NCI-H446 (cell line): ENCODE measurements around the gene ACVR1B.

Experiments
- DNase-seq, 2 experiments: peaks; one replicate each; lab custom pipeline; 2025; lab: John Stamatoyannopoulos, UW

Gene ACVR1B

DNA sequence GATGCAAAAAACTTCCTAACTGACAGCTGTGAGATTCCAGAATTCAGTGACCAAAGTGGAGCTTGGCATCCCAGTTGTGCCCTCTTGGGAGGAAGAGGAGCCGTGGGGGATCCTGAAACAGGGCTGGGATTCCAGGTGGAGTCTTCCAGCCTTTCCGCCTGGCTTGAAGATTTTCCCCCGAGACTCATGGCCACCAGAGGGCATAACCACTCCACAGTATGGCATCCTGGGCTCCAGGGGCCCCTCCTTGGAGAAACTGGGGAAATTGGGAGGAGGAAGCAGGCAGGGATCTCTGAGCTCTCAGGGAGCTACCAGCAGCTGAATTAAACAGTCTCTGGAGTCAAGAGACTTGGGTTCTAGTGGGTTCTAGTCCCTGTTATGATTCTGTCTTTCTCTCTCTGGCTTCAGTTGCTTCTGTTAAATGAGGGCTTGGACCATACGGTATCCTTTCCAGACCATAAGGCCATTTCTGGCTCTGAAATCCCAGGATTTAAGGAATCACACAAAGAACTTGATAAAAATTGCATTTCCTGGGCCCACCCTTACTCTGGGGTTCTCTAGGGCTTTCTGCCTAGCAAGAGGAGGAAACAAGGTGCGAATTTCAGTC, 52.6 kb downstream of the ACVR1B start:
- peak in 1 of 2 experiments; percentile 19 for DNase-seq

DNA sequence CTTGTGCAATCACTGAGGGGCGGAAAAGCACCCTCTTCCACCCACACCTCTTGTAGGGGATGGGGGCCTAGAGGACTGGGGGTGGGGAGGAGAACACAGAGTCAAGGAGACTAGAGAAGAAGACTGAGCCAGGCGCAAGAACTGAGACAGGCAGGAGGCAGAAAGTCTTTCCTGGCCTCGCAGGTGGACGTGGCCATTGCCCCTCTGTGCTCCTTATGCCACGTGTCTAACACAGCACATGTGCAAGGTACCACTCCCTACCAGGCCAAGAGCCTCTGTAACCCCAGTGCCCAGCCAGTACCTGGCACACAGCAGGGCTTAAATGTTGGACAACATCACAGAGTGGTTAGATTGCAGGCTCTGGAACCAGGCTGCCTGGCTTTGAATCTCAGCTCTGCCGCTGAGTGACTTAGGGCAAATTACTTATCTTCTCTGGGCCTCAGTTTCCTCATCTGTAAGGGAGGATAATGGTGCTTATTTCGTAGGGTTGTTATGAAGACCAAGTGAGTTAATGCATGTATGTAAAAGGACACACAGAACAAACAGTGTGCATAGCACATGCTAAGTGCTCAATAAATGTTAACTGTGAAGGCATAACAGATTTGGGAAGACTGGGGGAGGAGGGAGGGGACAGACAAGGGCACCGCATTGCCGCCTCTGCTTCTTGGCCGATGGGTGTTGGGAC, 53.9 kb downstream of the ACVR1B start:
- DNase-seq: no peak

DNA sequence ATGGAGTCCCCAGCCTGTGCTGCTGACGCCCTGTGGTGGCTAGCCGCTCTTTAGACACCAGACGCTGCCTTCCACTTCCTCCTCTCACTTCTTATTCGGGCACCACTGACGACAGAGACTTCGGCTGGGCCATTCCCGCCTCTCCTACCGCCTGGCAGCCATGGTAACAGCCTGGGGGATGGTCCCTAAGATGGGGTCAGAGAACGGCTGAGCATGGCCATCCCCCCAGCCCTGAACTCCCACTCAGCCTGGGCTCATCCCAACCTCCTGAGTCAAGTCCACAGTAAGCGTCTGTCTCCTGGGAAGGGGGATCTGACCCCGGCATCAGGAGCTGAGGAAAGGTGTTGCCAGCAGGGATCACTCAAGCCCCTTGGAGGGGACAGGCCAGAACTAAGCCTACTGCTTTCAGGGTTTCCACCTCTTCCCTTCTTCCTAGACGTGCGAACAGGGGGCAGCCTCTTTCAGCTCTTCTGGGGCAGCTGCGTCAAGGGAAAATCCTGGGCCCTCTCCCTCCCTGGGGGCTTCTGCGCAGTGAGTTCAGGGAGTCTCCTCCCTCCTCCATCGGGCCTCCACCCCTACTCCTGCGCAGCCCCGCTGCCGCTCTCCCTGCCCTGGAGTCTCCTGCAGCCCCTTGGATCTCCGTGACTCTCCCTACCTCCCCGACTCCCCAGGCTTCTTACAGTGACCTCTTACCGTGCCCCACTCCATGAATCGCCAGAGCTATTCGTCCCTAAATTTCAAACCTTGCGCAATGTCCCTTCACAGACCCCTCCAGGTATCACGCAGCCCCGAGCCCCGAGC, 54.6 kb downstream of the ACVR1B start:
- DNase-seq: no peak

DNA sequence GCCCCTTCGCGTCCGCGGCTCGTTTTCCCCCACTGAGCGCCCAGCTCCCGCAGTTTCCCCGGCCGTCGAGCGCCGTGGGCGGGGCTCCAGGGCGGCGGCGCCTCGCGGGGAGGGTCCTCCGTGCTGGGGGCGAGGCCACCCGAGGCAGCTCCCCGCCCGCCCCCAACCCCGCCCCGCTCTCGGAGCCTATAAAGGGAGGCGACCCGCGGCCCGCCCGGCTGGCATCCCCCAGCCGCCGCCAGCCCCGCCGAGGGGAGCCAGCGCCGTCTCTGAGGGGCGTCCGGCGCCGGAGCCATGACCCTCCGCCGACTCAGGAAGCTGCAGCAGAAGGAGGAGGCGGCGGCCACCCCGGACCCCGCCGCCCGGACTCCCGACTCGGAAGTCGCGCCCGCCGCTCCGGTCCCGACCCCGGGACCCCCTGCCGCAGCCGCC, 55.2 kb downstream of the ACVR1B start, which contains the start of gene TAMALIN:
Gene TAMALIN (plus strand): TSS at position 221 of the 432 bp plus-strand sequence. CDS start 74 bp downstream, at position 295.
- no peak for DNase-seq

DNA sequence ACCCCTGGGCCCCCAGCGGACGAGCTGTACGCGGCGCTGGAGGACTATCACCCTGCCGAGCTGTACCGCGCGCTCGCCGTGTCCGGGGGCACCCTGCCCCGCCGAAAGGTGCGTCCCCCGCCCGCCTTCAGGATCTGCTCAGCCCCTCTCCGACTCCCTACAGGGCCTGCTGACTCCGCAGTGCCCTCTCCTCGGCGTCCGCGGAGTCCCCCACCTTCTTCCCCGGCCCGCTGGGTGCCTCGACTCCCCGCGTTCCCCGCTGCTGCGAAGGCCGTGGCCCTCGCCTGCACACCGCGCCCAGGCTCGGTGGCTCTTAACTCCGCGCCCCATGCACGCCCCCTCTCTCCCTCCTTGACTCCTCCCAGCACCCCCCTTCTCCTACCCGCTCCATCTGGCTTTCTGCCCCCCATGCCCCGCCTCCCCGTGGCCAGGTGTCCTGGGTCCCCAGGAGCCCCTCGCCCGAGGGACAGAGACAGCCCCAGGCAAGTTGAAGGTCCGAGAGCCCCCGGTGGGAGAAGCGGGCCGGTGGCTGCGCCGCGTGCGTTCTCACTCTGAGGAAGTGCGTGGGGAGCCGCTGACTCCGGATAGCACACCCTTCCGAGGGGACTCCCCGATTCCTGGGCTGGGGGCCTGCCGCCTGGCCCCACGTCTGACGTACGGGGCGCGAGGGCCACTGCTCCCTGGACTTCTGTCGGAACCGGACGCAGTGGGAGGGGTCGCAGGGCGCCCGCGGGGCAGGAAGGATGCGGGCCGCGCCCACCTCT, 55.8 kb downstream of the ACVR1B start:
- DNase-seq: no peak

DNA sequence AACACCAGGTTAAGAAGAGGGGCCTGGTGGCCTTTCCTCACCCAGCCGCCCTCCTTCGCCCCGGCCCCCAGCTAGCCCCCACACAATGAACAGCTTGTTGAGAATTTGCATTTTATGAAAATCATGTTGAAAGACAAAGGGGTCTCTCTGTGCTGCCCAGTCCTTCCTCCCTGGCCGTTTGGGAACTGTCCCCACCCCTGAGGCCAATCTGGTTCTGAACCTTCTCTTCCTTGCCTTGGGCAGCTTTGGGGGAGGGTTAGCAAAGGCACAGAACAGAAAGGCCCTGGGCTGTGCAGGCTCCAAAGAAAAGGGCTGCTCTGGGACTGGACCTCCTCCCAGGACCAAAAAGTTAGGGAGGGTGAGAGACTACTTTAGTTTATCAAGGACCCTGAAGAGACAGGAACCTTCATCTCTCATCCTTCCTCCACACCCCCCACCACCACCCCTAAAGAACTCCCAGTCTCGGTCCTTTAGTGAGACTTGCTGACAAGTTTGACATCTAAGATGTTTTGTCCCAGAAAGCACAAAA, 56.5 kb downstream of the ACVR1B start:
- no peak for DNase-seq

DNA sequence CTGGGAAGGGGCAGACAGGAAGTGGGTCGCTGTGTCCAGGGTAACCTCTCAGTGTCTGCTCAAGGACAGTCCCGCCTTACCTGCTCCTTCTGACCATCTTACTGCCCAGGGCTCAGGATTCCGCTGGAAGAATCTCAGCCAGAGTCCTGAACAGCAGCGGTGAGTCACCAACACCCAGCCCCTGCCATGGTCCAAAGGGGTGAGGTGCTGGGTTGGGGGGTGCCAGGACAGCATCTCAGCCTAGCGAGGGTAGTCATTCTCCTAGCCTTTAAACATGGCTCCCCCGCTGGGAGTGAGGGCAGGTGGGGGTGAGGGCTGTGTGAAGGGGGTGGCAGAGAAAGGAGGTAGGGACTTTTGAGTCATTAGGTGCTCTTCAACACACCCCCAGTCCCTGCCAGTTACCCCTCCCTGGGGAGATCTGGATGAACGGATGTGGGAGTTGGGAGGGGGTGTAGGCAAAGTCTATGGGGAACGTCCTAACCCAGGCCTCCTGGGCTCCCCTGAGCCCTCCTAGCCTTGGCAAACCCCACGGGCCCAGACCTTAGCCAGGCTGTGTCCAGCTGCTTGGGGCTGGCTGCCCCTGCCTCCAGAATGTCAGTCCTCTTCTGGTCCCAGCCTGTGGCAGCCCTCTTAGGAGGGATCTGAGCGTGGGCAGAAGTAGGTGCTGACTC, 57.7 kb downstream of the ACVR1B start:
- DNase-seq: no peak

DNA sequence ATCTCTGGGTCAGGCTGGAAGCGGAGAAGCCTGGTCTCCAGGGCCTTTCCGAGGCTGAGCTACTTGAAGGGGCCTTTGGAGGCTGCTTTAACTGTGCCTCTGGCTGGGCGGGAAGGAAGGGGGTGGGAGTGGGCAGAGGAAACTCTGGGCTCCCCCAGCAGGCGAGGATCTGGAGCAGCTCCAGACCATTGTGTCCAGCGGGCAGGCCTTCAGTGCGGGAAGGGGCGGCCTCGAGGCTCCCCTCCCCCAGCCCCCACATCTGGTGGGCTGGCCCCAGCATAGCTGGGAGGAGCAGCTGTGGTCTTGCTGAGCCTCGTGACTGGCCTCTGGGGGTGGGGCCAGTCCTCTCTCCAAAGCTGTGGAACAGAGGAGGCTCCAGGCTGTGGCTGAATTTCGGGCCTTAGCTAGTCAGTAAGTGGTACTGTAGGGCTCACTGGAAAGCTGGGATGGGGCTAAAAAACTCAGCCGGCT, 58.7 kb downstream of the ACVR1B start:
- no peak for DNase-seq

DNA sequence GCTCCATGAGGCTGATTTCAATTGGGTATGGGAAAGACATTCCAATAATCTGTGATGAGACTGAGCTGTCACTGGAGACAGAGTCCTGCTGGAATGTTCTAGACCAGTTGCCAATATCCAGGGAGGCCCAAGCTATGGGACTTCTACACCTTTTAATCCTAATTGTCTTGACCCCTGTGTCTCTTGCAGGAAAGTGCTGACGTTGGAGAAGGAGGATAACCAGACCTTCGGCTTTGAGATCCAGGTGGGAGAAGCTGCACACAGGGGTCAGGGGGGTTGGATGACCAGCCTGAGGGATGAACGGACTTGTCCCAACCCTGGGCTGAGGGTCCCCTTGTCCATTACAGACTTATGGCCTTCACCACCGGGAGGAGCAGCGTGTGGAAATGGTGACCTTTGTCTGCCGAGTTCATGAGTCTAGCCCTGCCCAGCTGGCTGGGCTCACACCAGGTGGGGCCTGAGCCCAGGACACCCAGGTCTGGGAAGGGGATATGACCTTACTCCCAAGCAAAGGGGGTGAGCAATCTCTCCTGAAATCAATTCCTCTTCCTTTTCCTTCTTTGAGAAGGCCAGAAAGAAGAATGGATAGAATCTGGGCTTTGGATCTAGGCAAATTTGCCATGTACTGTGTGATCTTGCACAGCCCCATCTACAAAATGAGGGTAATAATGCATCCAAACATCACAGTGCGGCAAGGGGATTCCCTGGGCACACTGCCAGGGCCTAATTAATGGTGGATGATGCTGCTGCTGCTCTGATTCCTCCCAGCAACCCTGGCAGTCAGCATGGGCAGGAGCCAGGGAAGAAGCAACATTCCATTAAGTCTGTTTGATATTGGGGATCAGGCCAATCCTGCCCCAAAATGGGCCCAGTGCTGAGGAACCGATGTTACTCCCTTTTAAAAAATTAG, 59.4 kb downstream of the ACVR1B start:
- DNase-seq: peak; percentile 12 to 17

DNA sequence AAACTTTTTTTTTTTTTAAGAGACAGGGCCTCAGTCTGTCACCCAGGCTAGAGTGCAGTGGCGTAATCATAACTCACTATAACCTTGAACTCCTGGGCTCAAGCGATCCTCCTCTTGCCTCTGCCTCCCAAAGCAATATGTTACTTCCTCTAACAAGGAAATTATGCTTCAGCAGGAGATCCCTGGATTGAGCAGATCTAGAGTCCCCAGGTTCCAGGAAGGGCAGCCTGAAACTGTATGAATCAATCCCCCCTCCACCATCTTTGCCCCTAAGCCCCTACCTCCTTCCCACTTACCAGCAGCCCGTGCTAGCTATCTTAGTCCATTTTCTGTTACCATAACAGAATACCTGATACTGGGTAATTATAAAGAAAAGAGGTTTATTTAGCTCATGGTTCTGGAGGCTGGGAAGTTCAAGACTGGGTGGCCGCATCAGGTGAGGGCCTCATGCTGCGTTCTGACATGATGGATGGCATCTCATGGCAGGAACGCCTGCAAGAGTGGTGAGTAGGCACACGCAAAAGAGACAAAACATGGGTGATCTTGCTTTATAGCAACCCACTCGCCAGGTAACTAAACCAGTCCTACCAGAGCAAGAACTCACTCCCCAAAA, 60.2 kb downstream of the ACVR1B start:
- no peak for DNase-seq

DNA sequence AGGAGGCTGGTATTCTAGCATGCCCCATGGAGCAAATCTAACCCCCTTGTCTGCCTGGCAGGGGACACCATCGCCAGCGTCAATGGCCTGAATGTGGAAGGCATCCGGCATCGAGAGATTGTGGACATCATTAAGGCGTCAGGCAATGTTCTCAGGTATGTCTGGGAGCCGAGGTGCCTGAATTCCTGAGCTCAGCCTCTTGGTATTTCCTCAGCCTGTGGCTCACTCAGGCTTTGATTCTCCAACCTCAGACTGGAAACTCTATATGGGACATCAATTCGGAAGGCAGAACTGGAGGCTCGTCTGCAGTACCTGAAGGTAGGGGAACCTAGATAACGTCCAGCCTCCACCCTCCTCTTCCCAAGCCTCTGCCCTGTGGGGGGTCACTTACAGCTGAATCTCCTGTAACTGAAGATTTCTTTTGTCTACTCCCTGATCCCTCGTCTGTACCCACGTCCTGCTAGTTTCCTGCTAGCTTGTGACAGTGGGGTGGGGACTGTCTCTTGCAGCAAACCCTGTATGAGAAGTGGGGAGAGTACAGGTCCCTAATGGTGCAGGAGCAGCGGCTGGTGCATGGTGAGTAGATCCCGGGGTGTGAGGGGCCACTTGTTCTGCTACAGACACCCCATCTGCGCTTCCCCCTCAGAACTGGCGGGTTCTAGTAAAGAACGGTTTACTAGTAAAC, 62.3 kb downstream of the ACVR1B start:
- DNase-seq: no peak

DNA sequence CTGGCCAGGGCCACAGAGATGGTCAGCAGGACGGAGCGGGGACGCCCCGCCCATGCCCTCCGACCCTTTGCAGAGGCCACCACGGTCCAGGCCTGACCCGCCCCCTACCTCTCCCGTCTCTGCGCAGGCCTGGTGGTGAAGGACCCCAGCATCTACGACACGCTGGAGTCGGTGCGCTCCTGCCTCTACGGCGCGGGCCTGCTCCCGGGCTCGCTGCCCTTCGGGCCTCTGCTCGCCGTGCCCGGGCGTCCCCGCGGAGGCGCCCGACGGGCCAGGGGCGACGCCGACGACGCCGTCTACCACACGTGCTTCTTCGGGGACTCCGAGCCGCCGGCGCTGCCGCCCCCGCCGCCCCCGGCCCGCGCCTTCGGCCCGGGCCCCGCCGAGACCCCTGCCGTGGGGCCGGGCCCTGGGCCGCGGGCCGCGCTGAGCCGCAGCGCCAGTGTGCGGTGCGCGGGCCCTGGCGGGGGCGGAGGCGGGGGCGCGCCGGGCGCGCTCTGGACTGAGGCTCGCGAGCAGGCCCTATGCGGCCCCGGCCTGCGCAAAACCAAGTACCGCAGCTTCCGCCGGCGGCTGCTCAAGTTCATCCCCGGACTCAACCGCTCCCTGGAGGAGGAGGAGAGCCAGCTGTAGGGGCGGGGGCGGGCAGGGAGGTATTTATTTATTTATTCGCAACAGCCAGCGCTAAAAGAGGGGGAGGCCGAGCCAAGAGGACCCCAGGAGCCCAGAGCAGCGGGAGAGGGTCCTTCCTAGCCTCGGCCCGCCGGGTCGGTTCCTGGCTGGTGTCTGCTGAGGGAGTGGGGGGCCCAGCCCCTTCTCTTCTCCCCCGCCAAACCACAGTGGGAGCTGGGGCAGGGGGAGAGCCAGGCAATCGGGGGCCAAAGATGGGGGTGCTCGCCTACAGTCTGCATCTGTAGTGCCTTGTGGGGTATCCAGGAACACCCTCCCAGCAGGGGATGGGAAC, 63.4 kb downstream of the ACVR1B start:
- DNase-seq: no peak

DNA sequence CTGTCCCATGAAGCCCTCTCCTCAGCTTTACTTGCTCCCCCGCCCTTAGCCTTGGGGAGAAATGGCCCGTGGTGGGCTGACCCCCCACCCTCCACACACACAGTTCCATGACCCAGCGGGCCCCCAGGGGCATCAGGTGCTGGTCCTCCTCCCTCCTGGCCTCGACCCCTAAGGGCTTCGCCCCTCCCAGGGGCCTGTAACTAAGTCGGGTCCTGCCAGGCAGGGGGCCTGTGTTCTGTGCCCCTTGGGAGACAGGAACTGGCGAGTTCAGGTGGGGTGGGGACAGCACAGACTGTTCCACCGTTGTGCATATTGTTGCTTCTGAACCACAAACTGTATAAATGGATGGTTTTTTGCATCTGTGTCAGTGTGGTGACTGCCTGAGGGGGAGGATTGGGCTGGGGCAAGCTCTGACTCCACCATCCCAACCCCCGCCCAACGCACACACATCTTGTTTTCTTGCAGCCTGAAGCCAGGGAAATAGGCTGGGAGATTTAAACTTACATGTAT, 64.1 kb downstream of the ACVR1B start:
- DNase-seq: no peak

DNA sequence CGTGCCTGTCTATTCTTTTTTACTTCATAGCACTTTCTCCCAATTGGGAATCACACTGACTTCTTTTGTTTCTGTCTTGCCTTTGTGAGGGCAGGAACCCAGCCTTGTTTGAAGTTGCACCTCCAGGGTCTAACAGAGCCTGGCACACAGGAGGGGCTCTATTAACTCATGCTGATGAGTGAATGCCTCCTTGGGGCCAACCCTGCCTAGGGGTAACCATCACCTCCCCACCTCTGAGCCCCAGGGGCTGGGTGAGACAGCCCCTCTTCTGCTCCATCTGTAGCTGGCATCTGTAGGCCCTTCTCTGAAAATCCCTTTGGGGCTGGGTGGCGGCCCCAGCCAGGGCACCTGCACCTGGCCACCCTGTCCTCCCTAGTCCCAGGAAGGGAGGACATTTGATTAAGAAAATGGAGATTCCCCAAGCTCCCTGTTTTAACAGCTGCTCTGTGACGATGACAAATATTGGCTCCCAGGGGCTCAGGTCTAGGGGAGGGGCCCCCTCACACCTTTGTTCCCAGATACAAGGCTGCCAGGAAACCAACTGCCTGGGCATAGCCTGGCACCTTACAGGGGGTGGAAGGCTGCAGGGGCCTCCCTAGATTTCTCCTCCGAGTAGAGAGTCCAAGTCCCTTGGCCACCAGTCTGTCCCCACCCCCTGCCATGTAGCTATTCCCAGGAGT, 67.1 kb downstream of the ACVR1B start:
- no peak for DNase-seq

DNA sequence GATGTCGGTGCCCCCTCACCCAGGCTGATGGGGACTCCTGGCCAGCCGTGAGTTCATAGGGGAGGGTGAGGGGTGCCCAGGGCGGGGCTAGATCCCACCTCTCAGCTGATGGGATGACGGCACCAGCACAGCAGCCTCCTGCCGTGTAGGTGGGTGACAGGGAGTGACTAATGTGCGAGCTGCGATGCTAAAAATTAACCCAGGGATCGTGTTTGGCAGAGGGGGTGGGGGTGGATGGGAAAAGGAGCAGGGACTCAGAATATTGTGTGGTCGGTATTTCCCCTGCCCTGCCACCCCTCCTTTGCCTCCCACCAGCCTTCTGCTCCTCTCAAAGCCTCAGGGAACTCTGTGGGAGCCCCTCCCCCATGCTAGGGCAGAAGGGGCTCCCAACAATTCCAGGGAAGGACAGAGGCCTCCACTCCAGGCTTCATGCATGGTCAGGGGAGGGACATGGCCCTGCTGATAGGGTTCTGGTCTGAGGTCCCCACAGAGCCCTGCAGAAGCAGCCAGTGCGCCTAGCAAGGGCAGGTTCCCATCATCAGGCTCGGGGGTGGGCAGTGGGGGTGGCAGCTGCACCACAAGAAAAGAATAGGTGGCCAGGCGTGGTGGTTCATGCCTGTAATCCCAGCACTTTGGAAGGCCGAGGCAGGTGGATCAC, 67.7 kb downstream of the ACVR1B start:
- DNase-seq: no peak

DNA sequence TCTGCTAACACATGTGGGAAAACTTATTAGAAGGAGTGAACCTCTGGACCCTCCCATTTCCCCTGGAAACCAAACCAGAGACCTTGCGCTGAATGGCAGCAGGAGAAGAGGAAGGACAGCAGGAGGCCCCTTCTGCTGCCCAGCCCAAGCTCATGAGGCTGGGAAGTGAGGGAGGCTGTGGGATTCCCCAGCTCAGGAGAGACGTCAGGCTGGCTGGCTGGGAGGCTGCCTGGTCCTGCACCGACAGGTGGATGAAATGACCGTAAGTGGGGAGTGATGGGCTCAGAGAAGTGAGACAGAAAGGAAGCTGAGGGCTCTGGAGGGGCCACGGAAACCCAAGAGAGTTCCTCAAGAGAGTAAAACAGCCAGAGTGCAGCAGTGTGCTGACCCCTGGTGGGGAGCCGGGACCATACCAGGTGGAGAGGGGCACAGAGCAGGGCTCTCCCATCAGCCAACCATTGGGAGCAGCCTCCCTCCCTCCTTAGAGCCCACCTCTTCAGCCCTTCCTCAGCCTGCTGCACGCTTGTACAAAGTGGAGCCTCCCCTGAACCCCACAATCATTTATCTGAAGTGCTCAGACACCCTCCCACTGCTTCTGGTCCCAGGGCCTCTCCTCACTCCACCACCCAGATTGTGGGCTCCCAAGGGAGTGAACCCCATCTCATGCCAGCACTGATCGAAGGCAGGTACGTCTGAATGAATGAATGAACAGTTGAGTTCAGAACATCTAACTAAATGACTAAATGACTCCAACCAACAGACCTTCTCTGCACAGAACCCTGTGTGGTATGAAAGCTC, 69.2 kb downstream of the ACVR1B start:
- peak in 1 of 2 experiments; percentile 48 for DNase-seq
